Neutrophil (primary cell): ENCODE measurements around the gene GPC4.

Experiments used
- H3K27ac ChIP-seq: fragments of 200-600 bp; sonication (generic); 2 replicates; pipeline ENCODE4 v1.5.1; 2016; ENCODE audit warnings: mild to moderate bottlenecking, moderate library complexity
- H3K27me3 ChIP-seq: fragments of 200-600 bp; sonication (generic); 2 replicates; pipeline ENCODE4 v1.6.0; 2016; ENCODE audit warnings: mild to moderate bottlenecking
- H3K36me3 ChIP-seq: fragments of 200-600 bp; sonication (generic); 2 replicates; pipeline ENCODE4 v1.5.1; 2017
- H3K4me1 ChIP-seq, 2 experiments: fragments of 200-600 bp in 1 of 2; sonication (generic) in 1 of 2; 1 replicate in 1 of 2; 2 replicates in 1 of 2; pipeline versions ENCODE4 v1.5.1 to v1.6.1; 2013 to 2016; ENCODE audit warnings: low read depth in 1 of 2, low read length in 1 of 2, mild to moderate bottlenecking in 1 of 2, moderate library complexity in 1 of 2; ENCODE audit not compliant: control insufficient read depth in 1 of 2, insufficient read depth in 1 of 2
- H3K4me3 ChIP-seq, 2 experiments: fragments of 200-600 bp in 1 of 2; sonication (generic) in 1 of 2; 1 replicate in 1 of 2; 2 replicates in 1 of 2; pipeline ENCODE4 v1.5.1; 2013 to 2016; ENCODE audit warnings: low read depth in 1 of 2, low read length in 1 of 2, mild to moderate bottlenecking in 1 of 2, moderate library complexity in 1 of 2
- H3K9me3 ChIP-seq: fragments of 200-600 bp; sonication (generic); 2 replicates; pipeline ENCODE4 v1.5.1; 2016
- TF ChIP-seq, protein P1 (sequence below): fragments of 200-600 bp; sonication (generic); IDR thresholded peaks from 2 replicates; pipeline ENCODE4 v1.5.1; 2016; ENCODE audit warnings: antibody characterized with exemption

GPC4 gene

DNA sequence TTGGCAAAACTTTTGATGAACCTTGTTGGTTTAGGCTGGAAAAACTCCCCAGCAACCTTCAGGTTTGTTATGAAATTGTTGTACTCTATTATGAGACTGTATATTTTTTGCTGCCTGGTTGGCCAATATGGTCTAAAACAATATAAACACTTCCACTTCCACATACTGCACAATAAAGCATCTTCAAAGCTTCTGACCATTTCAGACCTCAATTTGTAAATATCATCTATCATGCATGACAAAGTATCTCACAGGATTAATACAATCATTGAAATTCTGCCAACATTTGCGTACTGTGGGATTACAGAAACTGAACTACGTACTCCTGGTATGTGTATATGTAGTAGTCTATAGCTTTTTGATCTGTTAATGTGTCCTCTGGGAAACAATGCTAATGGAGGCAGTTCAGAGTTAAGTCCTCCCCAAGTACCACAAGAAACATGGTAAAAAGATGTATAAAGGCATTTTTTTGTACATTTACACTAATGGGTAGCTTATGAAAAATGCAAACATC, 40.4 kb downstream of the GPC4 start:
- H3K4me3 ChIP-seq = no peak overlapping the region

DNA sequence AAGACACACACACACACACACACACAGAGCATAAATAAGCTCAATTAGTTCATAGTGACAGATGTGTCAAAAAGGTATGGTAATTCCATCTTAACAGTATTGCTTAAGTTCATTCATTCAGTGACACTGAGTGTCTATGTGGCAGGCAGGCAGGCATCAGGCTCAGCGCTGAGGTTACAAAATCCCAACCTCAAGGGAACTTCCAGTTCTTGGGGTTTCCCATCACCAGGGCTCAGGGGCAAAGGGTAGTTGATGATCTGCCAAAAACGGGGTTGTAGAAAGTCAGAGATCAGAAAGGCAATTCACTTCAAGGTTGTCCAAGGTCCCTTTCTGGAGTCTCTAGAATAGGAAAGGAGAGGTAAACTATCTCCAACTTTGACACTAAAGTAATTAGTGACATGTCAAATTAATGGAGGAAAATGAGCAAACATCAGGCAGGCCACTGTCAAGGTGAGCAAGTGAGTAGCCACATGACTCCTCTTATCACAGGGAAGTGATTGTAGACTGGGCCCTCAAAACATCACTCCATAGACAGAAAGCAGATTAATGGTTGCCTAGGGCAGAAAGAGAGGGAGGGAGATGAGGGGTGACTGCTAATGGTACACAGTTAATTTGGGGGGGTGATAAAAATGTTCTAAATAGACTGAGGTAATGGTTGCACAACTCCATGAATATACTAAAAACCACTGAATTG, 41.8 kb downstream of the GPC4 start:
- H3K27me3 ChIP-seq = no peaks in the 10 kb centered on the region
- H3K4me3 ChIP-seq = no peak overlapping the region
- no peaks in the 10 kb centered on the region for H3K4me1 ChIP-seq
- TF ChIP-seq, protein P1, sequence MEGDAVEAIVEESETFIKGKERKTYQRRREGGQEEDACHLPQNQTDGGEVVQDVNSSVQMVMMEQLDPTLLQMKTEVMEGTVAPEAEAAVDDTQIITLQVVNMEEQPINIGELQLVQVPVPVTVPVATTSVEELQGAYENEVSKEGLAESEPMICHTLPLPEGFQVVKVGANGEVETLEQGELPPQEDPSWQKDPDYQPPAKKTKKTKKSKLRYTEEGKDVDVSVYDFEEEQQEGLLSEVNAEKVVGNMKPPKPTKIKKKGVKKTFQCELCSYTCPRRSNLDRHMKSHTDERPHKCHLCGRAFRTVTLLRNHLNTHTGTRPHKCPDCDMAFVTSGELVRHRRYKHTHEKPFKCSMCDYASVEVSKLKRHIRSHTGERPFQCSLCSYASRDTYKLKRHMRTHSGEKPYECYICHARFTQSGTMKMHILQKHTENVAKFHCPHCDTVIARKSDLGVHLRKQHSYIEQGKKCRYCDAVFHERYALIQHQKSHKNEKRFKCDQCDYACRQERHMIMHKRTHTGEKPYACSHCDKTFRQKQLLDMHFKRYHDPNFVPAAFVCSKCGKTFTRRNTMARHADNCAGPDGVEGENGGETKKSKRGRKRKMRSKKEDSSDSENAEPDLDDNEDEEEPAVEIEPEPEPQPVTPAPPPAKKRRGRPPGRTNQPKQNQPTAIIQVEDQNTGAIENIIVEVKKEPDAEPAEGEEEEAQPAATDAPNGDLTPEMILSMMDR = no peak
- H3K9me3 ChIP-seq = no peaks in the 10 kb centered on the region
- no peak overlapping the region for H3K27ac ChIP-seq
- no peaks in the 10 kb centered on the region for H3K36me3 ChIP-seq

More for the DNA sequence above, 40.4 kb downstream of the GPC4 start:
- H3K4me1 ChIP-seq = no peaks in the 10 kb centered on the region
- H3K36me3 ChIP-seq = no peaks in the 10 kb centered on the region
- H3K27me3 ChIP-seq = no peaks in the 10 kb centered on the region
- H3K9me3 ChIP-seq = no peaks in the 10 kb centered on the region
- TF ChIP-seq, protein P1 = no peak
- H3K27ac ChIP-seq = no peak overlapping the region

DNA sequence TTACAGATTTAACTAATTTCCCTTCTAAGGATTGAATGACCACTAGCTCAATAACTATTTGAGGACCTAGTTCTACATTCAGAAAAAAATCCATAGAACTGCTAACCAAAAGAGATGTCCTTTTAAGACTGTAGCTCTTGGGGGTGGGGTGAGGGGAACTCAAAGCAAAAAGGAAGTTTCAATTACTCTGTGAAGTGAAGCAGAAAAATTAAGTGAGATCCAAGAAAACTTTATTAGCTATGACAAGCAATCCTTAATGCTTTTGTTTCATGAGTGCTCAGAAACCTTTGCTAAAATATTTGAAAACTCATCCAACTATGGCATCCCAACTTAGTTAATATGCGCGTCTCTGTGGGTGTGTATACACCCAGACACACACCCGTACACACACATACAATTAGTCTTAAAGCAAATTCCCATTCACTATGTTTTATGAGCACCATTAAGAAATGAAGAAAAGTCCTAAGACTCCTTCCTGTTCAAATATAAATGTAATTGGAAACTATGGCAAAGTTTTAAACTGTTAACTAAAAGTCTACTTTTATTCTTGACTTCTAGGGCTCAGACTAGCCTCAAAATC, 44.5 kb downstream of the GPC4 start:
- H3K4me3 ChIP-seq = no peak overlapping the region
- H3K27me3 ChIP-seq = no peaks in the 10 kb centered on the region
- no peaks in the 10 kb centered on the region for H3K36me3 ChIP-seq
- H3K9me3 ChIP-seq = no peaks in the 10 kb centered on the region
- H3K4me1 ChIP-seq = no peaks in the 10 kb centered on the region
- TF ChIP-seq, protein P1 = no peak
- no peak overlapping the region for H3K27ac ChIP-seq

DNA sequence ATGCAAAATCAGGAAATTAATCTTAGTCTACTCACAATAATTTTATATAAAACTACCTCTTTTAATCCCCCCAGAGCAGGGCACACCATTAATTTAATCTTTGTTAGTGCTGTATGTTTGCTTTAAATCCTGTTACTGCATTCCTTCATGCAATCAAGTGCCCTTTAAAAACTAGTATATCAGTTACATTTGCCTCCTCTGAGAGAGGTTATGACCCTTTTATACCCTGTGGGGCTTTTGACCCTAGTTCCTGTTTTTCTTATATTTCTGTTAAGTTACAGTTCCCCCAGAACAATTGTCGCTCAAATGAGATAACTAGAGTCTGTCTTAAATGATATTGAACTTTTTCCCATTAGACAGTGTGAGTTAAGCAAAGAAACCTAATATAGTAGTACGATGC, 46.2 kb downstream of the GPC4 start:
- Histone ChIP-seq H3K9me3 (no peaks in the 10 kb centered on the region), H3K4me3 (no peak overlapping the region), H3K27ac (no peak overlapping the region), H3K4me1 (no peaks in the 10 kb centered on the region), H3K36me3 (no peaks in the 10 kb centered on the region), H3K27me3 (no peaks in the 10 kb centered on the region)
- TF ChIP-seq, protein P1 = no peak

DNA sequence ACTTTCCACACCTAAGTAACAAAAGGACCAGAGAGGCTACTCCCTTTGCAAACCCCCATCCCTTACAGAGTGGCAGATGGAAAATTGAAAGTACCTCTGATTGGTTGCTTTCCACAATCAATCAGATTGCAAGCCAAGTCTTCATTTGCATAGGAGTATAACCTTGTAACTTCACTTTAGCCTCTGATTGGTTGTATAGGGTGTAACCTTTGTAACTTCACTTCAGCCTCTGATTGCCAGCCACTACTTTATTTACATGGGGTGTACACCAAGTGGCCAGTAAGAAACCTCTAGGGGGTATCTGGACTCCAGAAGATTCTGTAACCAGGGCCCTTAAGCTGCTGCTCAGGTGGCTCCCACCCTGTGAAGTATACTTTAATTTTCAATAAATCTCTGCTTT, 48.6 kb downstream of the GPC4 start:
- Histone ChIP-seq H3K4me1 (no peaks in the 10 kb centered on the region), H3K9me3 (no peaks in the 10 kb centered on the region), H3K4me3 (no peak overlapping the region), H3K27ac (no peak overlapping the region), H3K27me3 (no peaks in the 10 kb centered on the region), H3K36me3 (no peaks in the 10 kb centered on the region)
- TF ChIP-seq, protein P1 = no peak
